Stimulated activated CD4-positive, alpha-beta T cell treated with anti-CD3 and anti-CD28 coated beads, Interleukin-15, amount 100 ng/mL, for 1 hour (primary cell): ENCODE measurements around the gene NCOR1.
"Not testable (repeated sequence)": the region's sequence is repeated elsewhere in the genome, so short reads cannot be mapped to it uniquely, and the experiment has no call there.

Source experiments
- DNase-seq, 2 donors: peaks; one replicate each; pipeline ENCODE4 v3.0.0-alpha.2; 2020; ENCODE audit warnings: low read depth in 1 of 2, low spot score in 1 of 2

NCOR1 gene

DNA sequence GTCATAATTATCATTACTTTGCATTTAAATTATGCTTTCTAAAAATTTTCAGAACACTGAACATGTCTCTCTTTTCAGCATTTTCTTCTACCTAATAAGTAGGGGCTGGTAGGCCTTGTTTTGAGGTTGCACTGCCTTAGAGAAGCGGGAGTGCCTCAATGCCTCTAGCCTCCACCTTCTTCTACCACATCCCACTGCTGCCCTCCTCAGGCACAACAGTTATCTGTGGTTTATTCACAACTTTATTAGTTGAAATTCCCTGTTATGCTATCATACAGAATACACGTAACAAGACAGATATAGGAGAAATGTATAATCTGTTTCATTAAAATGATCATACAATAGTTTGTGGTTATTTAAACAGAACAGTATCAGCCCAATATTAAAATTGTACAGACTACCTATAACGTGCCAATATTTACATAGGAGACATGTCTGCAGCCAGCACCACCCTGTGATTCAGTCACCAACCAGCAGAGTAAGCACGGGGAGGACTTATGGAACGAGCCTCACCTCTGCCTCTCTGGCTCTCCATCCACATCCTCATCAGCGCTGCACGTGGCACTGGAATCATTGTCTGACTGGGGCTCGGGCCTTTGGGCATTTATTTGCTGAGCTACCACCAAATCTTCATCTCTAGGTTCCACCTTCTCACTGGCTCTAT, 114.5 kb downstream of the NCOR1 start:
- DNase-seq, result no peak

DNA sequence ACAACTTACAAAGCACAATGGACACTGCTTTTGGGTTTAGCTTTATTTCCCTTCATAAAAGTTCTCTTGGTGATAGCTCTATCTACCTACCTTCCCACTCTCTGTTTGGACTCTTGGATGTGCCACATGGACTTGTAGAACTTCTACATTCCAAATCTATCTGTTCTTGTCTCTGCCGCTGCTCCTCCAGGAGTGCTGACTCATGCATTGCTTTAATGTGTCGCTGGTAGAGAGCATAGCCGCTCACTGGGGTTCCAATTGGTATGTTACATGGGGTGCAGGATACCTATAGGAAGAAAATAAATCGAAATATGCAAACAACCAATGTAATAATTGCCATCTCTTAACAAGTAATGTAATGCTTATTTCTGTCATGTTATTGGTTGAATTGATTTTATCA, 123.6 kb downstream of the NCOR1 start:
- DNase-seq, result no peak

DNA sequence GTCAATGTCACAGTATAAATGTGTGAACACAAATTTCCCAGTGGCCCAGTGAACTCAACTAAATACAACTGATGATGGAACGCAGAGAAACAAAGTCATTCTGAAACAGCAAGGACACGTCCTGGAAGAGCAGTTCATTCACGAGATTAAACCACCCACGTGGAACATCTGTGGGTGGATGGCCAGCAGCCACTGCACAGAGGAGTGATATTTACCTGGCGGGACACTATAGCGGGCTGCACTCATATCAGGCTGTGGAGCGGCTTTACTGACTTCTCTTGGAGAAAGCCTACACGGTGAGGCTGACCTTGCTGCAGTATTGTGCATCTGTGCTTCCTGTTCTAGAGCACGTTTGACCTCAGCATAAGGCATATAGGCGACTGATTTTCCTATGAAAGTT, 128.4 kb downstream of the NCOR1 start:
- DNase-seq, result no peak

DNA sequence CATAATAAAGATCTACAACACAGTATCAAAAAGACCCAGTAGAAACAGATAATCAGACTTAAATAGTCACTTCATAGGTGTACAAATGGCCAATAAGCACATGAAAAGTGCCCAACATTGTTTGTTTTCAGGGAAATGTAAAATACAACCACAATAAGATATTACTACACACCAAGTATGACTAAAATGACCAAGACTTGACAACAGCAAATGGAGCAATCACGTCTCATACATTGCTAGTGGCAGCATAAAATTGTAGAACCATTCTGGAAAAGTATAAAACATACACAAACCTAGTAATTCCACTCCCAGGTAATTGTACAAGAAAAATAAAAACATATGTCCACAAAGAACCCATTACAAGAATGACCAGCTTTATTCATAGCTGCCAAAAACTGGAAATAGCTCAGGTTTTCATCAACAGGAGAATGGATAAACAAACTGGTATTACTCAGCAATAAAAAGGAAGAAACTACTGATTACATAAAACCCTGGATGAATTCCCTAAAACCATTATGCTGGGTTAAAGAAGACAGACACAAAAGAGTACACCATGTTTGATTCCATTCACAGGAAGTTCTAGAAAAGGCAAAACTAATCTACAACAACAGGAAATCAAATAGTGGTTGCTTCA, 130.2 kb downstream of the NCOR1 start:
- DNase-seq, result no peak

DNA sequence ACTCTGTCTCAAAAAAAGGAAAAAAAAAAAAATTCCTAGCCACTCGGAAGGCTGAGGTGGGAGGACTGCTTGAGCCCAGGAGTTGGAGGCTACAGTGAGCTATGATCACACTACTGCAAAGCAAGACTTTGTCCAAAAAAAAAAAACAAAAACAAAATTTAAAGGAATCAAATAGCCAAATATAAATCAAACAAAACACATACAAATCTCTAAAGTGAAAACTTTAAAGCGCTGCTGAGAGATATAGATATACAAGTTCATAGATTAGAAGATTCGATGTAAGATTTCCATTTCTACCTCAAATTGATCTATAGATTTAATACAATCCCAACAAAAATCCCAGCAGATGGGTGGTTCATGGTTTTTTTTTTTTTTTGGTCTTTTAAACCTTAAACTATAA, 132.1 kb downstream of the NCOR1 start:
- no peak for DNase-seq

DNA sequence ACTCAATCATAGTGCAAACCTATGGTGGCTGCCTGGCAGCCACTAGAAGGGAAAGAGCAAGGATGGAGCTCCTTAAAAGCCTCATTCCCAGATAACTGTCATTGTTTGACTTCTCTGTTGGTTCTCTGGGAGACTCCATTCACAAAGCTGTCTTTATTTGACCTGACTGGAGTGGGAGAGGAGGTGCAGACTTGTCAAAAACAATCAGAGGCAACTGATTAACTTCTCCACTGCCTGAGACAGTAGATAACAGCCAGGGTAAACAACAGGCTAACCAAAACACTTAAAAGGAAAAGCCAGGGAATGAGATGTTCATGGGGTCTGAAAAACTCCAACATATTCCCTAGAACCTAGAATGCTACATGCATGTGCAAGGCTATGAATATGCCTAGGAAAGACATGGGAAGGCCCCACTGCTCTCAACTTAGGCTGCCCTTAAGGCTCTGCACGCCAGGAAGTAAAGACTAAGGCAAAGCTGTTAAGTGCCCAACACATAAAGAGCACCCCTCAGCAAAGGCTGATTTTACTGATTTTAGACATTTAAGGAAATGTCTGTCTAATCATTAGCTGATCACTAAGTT, 133.7 kb downstream of the NCOR1 start:
- no peak for DNase-seq

DNA sequence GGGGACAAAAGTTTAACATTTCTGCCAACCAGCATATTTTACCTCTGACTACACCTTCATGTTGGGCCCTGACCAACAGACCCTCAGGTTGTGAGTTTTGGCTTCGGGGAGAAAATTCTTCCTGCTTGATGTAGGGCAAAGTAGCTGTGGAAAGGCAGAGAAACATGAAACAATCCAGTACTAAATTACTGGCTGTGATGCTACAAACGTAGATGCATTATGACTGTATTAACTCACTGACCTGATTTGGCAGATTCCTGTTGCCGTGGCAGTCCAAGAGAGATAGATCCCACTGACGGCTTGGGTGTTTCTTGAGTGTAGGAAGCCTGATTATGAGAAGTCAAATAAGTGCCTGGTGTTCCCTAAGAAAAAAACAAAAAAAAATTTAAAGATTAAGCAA, 135.0 kb downstream of the NCOR1 start:
- DNase-seq, result no peak

GRCh38 chr17:16075949-16076348, 139.4 kb downstream of the NCOR1 start:
- no peak for DNase-seq

GRCh38 chr17:16074423-16074822, 140.9 kb downstream of the NCOR1 start:
- DNase-seq, result no peak

DNA sequence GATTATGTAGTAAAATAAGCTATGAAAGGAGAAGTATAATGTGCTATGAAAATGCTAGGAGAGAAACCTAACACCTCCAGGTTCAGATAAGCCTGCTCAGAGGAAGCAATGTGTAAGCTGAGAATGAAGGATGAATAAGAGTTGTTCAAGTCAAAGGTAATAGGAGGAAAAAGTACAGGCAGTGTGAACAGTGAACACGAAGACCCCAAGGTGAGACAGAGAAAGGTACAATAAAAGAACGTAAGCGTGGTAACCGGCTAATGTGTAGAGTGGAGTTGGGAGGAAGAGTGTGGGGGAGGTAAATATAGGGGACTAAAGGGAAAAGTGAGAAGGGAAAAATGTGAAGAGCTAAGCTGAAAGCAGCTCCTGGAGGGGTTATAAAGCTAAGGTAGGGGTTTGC, 141.5 kb downstream of the NCOR1 start:
- no peak for DNase-seq

DNA sequence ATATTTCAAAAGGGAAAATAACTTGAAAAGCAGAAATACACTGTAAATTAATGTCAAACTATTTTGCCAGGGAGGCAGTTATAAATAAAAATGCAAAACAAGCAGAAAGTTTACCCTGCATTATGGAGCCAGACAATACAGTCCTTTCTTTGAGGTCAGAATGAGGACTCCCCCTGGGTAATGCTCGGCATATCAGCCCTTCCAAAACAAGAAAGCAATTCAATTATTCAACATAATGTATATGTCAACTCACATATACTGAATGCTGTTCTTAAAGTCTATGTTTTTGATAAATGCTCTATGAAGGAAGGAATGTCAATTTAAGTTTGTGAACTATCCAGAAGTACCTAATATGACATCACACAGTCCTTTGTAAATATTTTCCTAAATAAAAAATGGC, 143.3 kb downstream of the NCOR1 start:
- DNase-seq, result no peak

- DNase-seq, result no peak
These were observed 147.0 kb downstream of the NCOR1 start for GRCh38 chr17:16068323-16068722.

GRCh38 chr17:16066125-16066524, 149.2 kb downstream of the NCOR1 start:
- DNase-seq, result no peak

DNA sequence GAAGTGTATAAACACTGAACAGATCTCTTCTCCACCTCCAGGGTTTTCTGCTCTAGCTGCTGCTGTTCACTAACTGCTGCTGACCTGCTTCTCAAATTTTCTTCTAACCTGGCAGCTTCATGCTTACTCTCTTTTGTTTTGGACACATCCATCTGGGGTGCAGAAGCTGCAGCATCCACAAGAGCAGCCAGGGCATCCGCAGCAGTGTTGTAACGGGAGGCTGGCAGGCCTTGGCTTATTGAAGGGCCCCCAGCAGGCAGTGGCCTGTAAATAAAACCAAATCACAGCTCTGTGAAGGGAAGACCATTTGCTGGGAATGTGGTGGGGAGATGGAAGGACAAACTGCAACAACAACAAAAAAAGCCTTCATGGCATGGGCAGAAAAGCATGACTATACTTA, 153.7 kb downstream of the NCOR1 start:
- DNase-seq, result no peak

- not testable (repeated sequence) for DNase-seq
These were observed 160.2 kb downstream of the NCOR1 start for GRCh38 chr17:16055139-16055538.

DNA sequence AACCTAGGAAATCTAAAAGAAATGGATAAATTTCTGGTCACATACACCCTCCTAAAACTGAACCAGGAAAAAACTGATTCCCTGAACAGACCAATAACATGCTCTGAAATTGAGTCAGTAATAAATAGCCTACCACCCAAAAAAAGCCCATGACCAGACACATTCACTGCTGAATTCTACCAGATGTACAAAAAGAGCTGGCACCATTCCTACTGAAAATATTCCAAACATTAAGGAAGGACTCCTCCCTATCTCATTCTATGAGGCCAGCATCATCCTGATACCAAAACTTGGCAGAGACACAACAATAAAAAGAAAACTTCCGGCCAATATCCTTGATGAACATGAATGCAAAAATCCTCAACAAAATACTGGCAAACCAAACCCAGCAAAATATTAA, 162.8 kb downstream of the NCOR1 start:
- DNase-seq, result no peak

GRCh38 chr17:16050844-16051243, 164.5 kb downstream of the NCOR1 start:
- DNase-seq, result no peak

GRCh38 chr17:16048811-16049449, 166.4 kb downstream of the NCOR1 start:
- no peak for DNase-seq

DNA sequence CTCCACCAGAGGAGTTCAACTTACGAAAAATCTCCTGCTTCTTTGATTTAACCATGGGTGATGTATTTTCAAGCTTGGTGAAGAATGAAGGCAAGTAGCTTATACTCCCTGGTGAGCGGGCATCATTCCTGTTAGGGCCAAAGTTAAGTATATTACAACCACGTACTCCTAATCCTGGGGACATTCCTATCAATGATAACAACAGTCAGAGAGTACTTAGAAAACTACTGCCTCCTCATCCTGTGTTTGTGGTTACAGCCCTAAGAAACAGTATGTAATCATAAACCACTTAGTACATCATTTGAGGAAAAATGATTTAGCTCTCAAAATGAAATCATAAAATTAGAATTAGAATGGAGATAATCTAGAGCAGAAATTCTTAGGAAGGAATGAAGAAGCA, 168.4 kb downstream of the NCOR1 start:
- no peak for DNase-seq

- no peak for DNase-seq
These were observed 170.8 kb downstream of the NCOR1 start for GRCh38 chr17:16044487-16044886.

- no peak for DNase-seq
These were observed 174.6 kb downstream of the NCOR1 start for GRCh38 chr17:16040710-16041251.

DNA sequence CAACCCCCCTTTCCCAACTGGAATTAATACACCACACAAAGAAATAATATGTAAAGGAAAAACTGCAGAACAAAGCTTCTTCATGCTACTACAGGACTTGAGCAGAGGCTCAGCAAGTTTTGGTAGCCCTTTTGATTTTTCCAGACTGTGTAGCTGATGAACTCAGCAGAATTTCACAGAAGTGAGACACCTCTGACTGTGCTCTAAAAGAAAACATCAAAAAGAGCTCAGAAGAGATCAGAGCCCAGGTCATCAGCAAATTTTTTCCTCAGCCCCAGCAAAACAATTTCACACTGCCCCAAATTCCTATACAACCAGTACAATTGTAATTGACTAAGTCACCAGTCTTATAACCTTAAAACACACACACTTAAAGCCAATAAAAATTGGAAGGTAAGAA, 177.7 kb downstream of the NCOR1 start:
- DNase-seq, result no peak
